HuH-7.5 (cell line): ENCODE measurements around the gene NSD2.
"Not testable (repeated sequence)": the region's sequence is repeated elsewhere in the genome, so short reads cannot be mapped to it uniquely, and the experiment has no call there.

Source experiments
- DNase-seq: peaks from one replicate; pipeline ENCODE4 v3.0.0; 2011; ENCODE audit warnings: low spot score

The NSD2 gene

GRCh38 chr4:2006956-2007653, 135.9 kb downstream of the NSD2 start:
- DNase-seq = no peak

- DNase-seq = no peak
Measured at GRCh38 chr4:2007804-2008670, 136.8 kb downstream of the NSD2 start.

- no peak for DNase-seq
Measured at GRCh38 chr4:2008671-2008920, 137.4 kb downstream of the NSD2 start.

GRCh38 chr4:2008921-2009650, 137.9 kb downstream of the NSD2 start, which contains the start of gene NELFA:
Gene NELFA, minus strand, starts transcription at chr4:2008974. Its CDS starts 15 bp downstream, at chr4:2008959.
- peak; percentile 95 for DNase-seq

- DNase-seq = peak; percentile 93
Measured at GRCh38 chr4:2009651-2010233, 138.5 kb downstream of the NSD2 start.

- DNase-seq = no peak
Measured at GRCh38 chr4:2011583-2011982, 140.4 kb downstream of the NSD2 start.

- DNase-seq = no peak
Measured at GRCh38 chr4:2015008-2015407, 143.8 kb downstream of the NSD2 start.

GRCh38 chr4:2021358-2022018, 150.3 kb downstream of the NSD2 start:
- DNase-seq = not testable (repeated sequence)

- DNase-seq = no peak
Measured at GRCh38 chr4:2024683-2025082, 153.5 kb downstream of the NSD2 start.

GRCh38 chr4:2025817-2026216, 154.6 kb downstream of the NSD2 start:
- DNase-seq = no peak

- not testable (repeated sequence) for DNase-seq
Measured at GRCh38 chr4:2027120-2027519, 155.9 kb downstream of the NSD2 start.

GRCh38 chr4:2031161-2031560, 160.0 kb downstream of the NSD2 start:
- DNase-seq = not testable (repeated sequence)
